HG03095 (cell line): ENCODE measurements around the gene ADSS1.

ENCODE experiments used
- ATAC-seq: cut with Tn5 transposase; IDR thresholded peaks from one replicate; pipeline ENCODE4 v1.9.1; 2021; ENCODE audit warnings: moderate library complexity; ENCODE audit not compliant: unreplicated experiment

The ADSS1 gene

DNA sequence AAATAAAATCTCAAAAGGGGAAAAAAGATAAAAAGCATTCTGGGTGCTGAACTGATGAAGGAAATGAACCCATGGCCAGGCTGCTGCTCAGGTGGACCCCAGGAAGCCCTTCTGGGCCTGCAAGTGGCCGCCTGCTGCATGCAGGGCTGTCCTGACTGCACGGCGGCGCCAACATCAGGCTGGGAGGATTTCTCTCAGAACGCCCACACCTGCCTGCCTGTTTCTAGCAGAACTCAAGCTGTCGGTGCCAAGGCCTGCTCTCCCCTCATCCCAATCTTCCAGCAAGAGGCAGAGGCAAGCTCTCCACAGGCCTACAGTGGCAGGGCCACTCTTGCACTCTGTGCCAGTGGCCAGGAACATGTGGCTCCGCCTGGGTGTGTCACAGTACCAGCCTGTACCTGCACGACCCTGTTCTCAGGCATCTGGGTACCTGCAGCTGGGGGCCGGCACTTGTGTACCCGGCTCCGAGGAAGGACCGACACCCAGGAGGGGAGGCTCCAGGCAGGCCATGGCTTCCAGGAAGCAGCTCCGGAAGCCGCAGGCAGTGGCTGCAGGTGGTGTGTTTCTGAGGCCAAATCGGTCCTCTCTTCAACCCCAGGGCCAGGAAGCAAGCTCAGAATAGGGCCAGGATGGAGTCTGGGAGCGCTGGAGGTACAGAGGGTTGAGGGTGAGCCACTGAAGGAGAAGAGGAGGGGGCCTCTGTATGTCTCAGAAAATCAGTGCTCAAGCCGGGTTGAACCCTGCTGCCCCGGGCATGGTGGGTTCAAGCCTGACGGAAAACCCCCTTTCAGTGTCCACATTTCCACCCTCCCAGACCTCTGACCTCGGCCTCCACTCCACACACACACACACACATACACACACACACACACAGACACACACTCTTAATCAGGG, 37.2 kb upstream of the ADSS1 start:
- ATAC-seq: no peak

DNA sequence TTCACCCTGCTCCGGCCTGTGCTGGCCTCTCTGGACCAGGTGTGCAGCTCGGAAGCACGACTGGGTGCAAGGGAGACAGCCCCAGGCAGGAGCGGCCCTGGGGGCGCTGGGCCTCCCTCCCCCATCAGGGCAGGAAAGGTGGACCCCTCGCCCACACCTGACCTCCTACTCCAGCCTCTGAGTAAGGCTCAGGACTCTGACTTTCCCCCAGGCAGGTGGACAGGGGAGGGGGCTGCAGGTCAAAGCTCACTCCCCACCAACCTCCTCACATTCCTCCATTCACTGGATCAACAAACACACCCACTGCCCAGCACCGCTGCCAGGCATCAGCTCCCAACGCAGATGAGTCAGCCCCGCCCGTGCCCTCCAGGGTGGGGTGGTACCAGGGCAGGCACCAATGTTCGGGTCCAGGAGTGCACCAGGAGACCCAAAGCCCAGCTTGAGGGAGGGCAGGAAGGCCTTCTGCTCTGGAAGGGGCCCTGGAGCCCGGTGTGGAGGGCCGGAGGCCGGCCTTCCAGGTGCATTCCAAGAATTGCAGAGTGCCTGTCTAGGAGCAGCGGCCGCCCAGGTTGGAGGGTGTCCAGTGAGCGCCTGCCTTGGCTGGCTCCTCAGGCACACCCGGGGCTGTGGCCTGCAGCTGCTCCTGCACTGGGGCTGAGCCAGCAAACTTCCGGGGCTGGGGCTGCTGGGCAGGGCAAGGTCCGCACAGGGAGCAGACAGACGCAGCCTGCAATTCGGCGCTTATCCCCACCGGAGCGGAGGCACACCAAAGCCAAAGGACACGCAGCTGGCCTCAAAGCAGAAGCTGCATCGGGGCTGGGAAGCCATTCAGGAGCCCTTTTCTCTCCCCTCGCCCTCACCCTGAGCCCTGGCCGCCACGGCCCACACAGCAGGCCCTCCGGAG, 36.2 kb upstream of the ADSS1 start:
- ATAC-seq: no peak

DNA sequence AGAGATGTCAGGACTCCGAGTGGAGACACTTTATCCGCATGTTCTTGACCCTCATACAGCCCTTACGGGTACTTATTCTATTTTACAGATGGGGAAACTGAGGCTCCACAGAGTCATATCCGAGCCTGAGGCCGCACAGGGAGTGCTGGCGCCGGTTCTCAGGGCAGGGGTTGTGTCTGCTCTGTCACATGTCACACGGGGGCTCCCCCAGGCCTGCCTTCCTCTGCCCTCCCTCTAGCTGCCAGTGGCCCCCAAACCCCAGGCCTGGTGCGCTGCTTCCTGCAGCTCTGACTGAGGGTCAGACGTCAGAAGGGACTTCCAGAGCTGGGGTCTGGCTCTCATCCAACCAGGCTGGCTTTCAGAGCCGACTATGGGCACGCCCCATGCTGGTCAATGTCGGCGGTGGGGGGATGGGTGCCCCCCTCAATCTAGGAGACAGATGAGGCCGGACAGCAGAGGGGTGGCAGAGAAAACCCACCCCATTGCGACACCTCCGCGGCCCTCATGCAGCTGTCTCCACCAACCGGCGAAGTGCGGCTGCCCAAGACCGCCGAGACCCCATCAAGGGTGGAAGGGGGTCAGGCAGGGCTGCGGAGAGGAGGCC, 35.4 kb upstream of the ADSS1 start:
- ATAC-seq: no peak

DNA sequence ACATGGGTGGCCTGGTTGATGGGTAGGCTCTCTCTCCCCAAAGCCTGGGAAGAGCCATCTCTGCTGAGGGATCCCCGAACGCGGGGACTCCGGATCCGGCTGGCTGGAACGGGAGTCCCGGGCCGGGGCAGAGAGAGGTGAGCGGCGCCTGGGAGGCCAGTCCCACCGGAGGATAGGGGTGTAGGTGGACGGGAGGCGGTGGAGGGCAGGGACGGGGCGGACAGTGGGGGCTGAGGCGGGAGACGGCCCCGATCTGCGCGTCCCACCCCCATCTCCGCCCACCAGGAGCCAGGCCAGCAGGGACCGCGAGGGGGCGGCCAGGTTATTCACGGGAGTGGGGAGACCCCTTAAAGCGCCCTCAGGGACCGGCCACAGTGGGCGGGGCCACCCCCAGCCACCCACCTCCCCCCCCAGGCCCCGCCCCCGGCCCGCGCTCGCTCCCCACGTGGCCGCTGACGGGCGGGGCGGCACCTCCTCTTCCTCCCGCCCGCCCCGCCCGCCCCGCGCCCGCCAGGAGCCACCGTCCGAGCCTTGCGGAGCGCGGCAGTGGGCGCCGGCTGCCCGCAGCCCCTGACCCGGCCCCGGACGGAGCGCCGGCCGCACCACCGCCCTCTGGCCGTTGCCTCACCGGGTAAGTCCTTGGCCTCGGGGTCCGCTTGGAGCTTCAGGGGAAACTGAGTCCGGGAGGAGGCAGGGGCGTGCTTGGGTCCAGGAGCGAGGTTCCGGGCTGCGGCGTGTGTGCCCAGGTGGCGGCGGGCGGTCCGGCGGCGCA, 34.7 kb upstream of the ADSS1 start, which contains the start of gene INF2:
TSS of gene INF2 (plus strand) at position 510 of the 772 bp plus-strand sequence. CDS start 11,748 bp downstream, outside the sequence.
- ATAC-seq: no peak

DNA sequence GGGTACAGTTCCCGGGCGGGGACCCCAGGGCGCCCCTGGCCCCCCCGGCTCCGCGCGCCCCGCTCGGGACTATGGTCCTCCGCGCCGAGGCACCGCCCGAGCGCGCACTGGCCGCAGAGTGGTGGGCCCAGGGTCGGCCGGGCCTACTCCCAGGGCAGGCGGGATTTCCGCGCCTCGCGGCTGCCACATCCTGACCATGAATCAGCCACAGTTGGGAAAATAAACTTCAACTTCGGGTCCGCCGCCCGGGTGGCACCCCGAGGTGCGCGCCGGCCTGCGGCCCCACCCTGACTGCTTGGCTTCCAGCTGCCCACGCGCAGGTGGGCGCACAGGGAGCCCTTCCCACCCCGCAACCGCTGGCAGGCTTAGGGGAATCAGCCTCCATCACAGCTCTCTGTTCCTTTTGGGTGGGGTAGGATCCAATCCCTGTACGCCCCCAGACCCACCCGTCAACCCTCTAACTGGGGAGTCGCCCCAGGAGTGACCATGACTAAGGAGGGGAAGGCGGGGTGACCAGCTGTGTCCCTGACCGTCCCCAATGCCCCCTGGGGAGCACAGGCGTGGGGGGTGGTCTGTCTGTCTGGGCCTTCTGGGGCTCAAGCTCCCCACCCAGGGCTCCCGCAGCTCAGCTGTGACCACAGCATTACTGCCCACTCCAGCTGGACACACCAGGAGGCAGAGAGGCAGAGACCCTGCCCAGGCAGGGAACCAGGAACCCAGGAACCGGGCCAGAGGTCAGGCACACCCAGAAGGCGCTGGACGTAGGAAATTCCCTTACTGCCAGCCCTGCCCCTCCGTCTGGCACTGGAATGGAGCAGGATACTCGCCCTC, 33.9 kb upstream of the ADSS1 start:
- no peak for ATAC-seq

DNA sequence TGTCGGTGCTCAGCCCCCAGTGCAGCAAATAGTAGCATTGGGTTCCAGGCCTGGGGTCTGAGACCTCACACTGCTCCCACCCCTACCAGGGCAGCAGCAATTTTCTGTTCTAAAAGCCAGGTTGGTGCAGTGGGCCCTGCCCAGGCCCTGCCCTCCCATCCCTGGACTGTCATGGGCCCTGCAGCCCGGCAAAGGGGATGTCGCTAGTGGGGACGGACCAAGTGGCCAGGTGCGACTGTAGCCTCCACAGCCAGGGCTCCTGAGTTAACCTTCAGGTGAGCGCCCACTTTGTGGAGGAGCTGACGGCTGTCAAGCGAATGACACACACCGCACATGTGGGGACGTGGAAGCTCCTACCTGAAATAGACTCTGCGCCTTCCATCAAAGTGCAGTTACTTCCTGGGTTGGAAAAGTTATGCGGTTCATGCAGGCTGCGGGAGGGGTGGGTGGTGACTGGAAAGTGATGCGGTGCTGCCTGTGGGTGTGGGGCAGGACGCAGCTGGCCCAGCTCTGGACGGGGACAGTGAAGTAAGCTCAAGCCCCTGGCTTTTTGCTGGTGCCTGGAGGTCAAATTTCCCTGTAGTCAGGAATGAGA, 33.1 kb upstream of the ADSS1 start:
- no peak for ATAC-seq

DNA sequence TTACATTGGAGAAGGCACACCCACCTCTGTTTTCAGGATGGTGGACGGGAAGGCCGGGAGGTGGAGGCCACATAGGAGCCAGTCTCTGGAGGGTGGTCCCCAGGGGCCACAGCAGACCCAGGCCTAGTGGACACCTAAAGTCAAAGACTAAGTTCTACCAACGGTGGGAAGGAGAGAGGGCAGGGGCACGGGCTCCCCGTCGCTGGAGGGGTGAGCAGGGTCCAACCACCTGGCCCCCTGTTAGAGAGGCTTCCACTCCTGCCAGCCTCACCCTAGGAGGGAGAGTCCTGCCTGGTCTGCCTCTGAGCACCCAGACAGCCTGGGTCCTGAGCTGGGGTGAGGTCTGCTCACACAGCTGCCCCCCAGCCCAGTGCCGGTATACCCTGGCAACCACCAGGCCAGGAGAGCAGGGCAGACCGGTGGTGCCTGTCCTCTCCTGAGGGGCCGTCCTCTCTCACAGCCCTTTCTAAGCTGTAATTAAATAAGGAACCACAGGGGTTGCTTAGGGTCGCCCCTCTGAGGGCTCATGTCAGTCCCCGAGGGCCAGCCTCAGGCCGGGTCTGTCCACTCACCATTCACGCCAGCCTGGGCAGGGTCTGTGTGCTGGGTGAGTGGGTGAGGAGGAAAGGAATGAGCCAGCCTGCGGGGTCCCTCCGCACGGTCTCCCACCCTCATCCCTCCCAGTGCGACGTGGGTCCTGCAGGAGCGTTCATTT, 32.3 kb upstream of the ADSS1 start:
- no peak for ATAC-seq

DNA sequence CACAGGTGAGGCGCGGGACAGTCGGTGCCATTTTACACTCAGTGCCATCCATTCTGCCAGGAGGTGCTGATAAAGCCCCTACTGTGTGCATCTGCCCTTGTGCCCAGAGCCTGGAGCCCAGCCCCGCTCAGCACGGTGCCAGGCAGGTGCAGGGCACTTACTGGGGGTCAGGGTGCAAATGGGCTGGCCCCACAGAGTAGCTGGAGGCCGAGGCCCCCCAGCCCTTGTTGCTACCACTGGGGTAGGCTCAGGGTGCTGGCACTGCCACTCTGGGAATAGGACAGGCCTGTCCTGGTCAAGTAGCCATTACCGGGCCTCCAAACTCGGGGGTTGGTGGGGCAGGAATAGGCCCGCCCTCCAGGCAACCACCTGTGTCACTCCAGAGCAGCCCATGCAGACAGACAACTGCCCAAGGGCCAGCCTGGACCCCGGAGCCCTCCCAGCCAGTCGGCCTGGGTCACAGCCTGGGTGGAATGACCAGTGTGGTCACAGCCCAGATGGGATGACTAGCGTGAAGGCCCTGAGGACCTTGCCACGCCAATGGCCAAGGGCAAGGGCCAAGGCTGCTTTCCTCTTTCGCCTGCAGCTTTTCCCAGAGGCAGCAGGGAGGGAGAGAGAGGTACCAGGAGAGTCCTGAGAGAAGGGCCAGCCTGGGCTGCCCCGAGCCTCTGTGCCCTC, 31.6 kb upstream of the ADSS1 start:
- no peak for ATAC-seq

DNA sequence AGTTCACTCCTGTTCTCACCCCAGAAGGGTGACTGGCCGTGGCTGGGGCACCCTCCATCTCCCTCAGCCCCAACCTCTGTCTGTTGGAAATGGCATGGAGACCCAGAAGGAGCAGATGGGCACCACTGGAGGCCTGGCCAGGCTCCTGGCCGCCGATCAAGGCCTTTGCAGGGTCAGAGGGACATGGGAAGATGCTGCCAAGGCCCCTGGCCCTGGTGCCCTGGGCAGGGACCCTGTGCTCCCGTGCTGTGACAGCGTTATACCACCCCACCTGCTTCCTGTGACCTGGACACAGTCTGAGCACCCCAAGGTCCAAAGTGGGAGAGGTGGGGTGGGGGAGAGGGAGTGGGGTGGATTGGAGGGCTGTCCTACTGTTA, 31.1 kb upstream of the ADSS1 start:
- no peak for ATAC-seq

DNA sequence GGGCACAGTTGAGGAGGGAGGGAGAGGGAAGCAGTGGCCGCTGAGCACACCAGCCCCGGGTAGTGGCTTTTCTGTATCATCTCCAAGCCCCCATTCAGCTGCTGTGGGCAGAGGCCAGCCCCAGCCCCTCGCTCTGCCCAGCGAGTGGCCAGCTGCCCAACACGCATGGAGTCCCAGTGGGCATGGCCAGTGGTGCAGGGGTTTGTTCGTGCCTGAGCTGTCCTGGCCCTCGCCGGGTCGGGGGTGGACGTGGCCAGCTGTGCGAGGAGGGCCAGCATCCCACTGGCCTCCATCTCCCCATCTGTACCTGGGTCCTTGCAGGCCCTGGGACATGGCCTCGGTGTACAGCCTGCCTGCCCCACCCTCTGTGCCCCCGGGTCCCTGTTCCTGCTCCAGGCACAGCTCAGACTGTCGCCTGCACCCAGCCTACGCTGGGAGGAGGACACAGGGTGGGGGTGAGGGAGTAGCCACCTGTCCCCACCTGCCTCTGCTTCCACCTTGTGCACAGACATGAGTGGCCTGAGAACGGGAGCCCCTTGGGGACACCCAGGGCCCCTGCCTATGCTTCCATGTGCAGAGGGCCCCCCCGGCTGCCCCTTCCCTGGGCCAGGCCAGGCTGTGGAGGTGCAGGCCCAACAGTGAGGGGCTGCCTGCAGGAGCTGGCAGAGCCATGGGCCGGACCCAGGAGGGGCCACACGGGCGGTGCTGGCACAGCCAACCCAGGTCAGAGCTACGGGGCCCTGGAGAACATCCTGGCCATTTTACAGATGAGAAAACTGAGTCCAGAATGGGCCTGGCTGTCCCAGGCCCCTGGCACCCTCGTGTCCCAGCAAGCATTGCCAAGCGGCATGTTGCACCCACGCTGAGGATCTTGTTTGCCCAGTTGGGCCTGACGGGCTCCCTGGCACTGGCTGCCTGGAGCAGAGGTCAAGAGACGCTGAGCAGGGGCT, 30.3 kb upstream of the ADSS1 start:
- ATAC-seq: no peak

DNA sequence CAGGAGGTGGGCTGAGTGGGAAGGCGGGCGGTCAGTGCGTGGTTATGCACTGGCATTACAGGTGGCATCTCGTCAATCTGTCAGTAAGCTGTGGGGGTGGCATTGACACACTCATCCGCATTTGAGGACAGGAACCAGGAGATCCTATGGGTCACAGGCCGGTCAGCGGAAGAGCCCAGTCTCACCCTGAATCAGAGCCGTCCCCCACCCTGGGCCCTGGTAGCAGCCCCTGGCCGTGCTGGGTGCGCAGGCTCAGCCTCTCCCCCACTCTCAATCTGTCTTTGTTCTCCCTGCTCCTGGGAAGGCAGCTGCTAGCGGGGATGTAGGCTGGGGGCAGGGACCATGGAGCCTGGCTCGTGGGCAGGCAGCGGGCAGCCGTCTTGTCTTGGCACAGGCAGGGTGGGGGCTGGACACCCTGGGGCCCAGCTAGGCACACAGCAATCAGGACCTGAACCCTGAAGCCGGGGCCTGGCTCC, 29.5 kb upstream of the ADSS1 start:
- ATAC-seq: no peak

DNA sequence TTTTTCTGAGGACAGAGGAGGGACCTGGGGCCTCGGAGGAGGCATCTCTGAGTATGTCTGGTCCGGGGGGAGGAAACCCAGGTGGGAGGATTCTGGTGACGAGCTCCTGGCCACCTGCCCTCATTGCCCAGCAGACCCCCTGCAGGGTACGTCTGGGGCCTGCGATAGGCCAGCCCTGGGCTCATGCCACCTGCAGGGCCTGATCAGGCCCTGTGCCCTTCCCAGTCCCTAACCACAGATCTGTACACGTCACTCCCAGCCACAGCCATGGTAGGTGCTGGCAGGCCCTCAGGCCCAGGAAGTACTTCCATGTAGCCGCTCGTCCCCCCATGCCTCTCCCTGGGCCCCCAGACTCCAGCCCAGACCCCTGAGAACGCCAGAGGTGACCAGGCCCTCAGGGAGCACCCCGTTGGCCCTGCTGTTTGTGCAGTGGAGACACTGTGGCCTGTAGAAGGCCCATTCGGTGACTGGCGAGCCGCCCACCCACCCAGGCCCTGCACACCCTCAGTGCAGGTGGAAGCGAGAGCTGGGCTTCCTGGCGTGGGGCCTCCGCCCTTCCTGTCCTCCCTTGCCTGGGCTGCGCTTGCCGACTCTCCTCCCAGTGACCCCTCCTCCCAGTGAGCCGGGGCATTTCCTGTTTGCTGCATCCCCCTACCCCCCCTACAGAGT, 28.9 kb upstream of the ADSS1 start:
- ATAC-seq: no peak

DNA sequence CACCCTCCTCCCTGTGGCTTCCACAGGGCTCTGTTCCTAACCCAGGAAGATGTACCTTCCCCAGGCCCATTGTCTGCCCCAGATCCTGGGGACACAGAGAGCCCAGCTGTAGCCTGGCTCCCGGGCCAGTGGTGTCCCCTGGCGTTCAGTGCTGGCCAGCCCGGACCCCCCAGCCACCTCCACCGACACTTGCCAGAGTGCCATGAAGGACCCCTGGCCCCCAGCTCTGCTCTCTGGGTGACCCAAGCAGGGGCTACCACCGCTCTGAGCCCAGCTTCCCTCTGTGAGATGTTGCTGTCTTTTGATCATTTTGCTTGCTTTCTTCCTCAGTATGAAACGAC, 28.4 kb upstream of the ADSS1 start:
- ATAC-seq: no peak

DNA sequence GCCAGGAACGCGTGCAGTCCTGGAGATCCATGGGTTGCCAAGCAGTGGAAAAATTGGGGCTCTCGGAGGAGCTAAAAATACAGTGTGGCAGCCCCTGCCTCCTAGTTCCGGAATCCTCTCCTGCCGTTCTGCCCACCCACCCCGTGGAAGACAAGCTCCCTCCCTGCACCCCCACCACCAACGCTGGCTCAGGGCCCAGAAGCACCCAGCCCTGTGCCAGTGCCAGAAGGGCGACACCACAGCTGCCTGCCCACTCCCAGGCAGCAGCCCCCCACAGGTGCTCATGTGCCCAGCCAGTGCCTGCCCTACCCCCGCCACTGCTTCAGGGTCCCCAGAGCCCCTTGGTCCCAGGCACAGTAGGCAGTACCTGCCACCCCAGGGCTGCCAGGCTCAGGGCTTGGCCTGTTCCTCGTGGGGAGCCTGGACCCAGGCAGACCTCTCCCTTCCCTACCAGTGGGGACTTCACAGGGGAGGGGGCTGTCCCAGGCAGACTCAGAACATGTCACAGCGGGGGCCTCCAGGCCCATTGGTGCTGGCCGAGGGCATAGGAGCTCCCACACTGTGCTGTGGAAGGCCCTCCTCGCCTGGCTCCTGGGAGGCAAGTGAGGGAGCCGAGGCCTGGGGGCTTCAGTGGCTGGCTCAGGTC, 27.2 kb upstream of the ADSS1 start:
- ATAC-seq: no peak

DNA sequence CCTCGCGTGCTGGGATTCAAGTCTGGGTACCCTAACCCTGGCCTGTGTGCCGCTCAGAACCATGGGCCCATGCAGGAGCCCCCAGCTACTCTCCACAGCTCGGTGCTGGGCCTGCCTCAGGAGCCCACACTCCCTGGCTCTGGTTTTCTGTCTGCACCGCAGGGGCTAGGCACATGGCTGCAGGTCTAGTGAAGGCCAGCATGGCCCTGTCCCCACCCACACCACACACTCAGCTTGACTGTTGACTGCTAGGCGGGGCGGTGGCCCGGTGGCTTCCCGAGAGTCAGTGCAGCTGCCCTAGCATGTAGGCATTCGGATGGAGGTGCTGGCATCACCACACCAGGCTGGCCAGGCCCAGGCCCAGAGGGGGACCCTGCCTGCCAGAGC, 26.7 kb upstream of the ADSS1 start:
- no peak for ATAC-seq
